Mesenchymal stem cell (in vitro differentiated cells and primary cell): ENCODE data around the gene SPNS2.

Source experiments
- DNase-seq: peaks from one replicate; pipeline ENCODE4 v3.0.0-alpha.2; 2013
- H2AFZ ChIP-seq: one replicate; pipeline ENCODE4 v1.6.1; 2013; ENCODE audit warnings: low read depth, mild to moderate bottlenecking, control low read depth, inconsistent platforms, low read length, moderate library complexity
- H2AK5ac ChIP-seq: 2 replicates; pipeline ENCODE4 v1.6.1; 2013; ENCODE audit warnings: low read length, moderate library complexity, mild to moderate bottlenecking, inconsistent platforms; ENCODE audit not compliant: severe bottlenecking
- H2BK120ac ChIP-seq: one replicate; pipeline ENCODE4 v1.6.1; 2013; ENCODE audit warnings: low read depth, mild to moderate bottlenecking, inconsistent platforms, low read length, moderate library complexity
- H2BK12ac ChIP-seq, 2 experiments: one replicate each; pipeline ENCODE4 v1.6.1; 2013; ENCODE audit warnings: inconsistent platforms in 2 of 2, low read length in 2 of 2, mild to moderate bottlenecking in 2 of 2, moderate library complexity in 2 of 2, control low read depth in 1 of 2
- H2BK15ac ChIP-seq: one replicate; pipeline ENCODE4 v1.6.1; 2013; ENCODE audit warnings: mild to moderate bottlenecking, low read depth, inconsistent platforms; ENCODE audit not compliant: poor library complexity, severe bottlenecking
- H2BK5ac ChIP-seq: 2 replicates; pipeline ENCODE4 v1.6.1; 2013; ENCODE audit warnings: low read depth, mild to moderate bottlenecking, low read length, control low read depth, inconsistent platforms; ENCODE audit not compliant: poor library complexity, severe bottlenecking
- H3K14ac ChIP-seq, 2 experiments: one replicate each; pipeline ENCODE4 v1.6.1; 2013; ENCODE audit warnings: inconsistent platforms in 2 of 2, low read length in 2 of 2, control low read depth in 1 of 2, mild to moderate bottlenecking in 1 of 2, moderate library complexity in 1 of 2
- H3K18ac ChIP-seq, 2 experiments: one replicate each; pipeline ENCODE4 v1.6.1; 2013; ENCODE audit warnings: inconsistent platforms in 2 of 2, low read length in 2 of 2, control low read depth in 1 of 2, low read depth in 1 of 2, mild to moderate bottlenecking in 1 of 2
- H3K23ac ChIP-seq, 2 experiments: one replicate each; pipeline ENCODE4 v1.6.1; 2013; ENCODE audit warnings: inconsistent platforms in 2 of 2, low read length in 2 of 2, mild to moderate bottlenecking in 2 of 2, moderate library complexity in 2 of 2, control low read depth in 1 of 2
- H3K27ac ChIP-seq: 2 replicates; pipeline ENCODE4 v1.5.1; 2013; ENCODE audit warnings: mild to moderate bottlenecking, moderate library complexity, low read length, control low read depth, inconsistent platforms; ENCODE audit not compliant: poor library complexity, severe bottlenecking
- H3K27me3 ChIP-seq, 2 experiments: 2 replicates each; pipeline versions ENCODE4 v1.6.1 to v1.7.0; 2013; ENCODE audit warnings: low read length in 2 of 2, mild to moderate bottlenecking in 2 of 2, moderate library complexity in 2 of 2, control low read depth in 1 of 2, inconsistent platforms in 1 of 2; ENCODE audit not compliant: control insufficient read depth in 1 of 2, insufficient read depth in 1 of 2
- H3K36me3 ChIP-seq, 2 experiments: 2 replicates each; pipeline versions ENCODE4 v1.6.1 to v1.7.0; 2013; ENCODE audit warnings: low read length in 2 of 2, control low read depth in 1 of 2, inconsistent platforms in 1 of 2, low read depth in 1 of 2, mild to moderate bottlenecking in 1 of 2; ENCODE audit not compliant: insufficient read depth in 2 of 2, control insufficient read depth in 1 of 2
- H3K4ac ChIP-seq, 2 experiments: one replicate each; pipeline ENCODE4 v1.6.1; 2013; ENCODE audit warnings: inconsistent platforms in 2 of 2, low read length in 2 of 2, mild to moderate bottlenecking in 2 of 2, moderate library complexity in 2 of 2, control low read depth in 1 of 2, low read depth in 1 of 2
- H3K4me1 ChIP-seq: 2 replicates; pipeline ENCODE4 v1.6.1; 2013; ENCODE audit warnings: low read depth, low read length, control low read depth; ENCODE audit not compliant: control insufficient read depth, insufficient read depth
- H3K4me2 ChIP-seq: 2 replicates; pipeline ENCODE4 v1.6.1; 2013; ENCODE audit warnings: low read length, mild to moderate bottlenecking, inconsistent platforms; ENCODE audit not compliant: poor library complexity, severe bottlenecking
- H3K4me3 ChIP-seq, 2 experiments: 2 replicates each; pipeline versions ENCODE4 v1.5.1 to v1.7.0; 2013; ENCODE audit warnings: low read length in 2 of 2, mild to moderate bottlenecking in 2 of 2, control low read depth in 1 of 2, low read depth in 1 of 2; ENCODE audit not compliant: insufficient read depth in 1 of 2
- H3K79me1 ChIP-seq: replicated peaks from 2 replicates; pipeline ENCODE4 v1.6.1; 2013; ENCODE audit warnings: mild to moderate bottlenecking, control low read depth, low read length, inconsistent platforms; ENCODE audit not compliant: poor library complexity, severe bottlenecking
- H3K9ac ChIP-seq: 2 replicates; pipeline ENCODE4 v1.7.0; 2013; ENCODE audit warnings: mild to moderate bottlenecking, low read length, moderate library complexity
- H3K9me3 ChIP-seq: 2 replicates; pipeline ENCODE4 v1.7.0; 2013; ENCODE audit warnings: mild to moderate bottlenecking, low read length; ENCODE audit not compliant: control insufficient read depth
- H4K8ac ChIP-seq: one replicate; pipeline ENCODE4 v1.6.1; 2013; ENCODE audit warnings: inconsistent platforms, mild to moderate bottlenecking, low read length, moderate library complexity
- H4K91ac ChIP-seq: one replicate; pipeline ENCODE4 v1.6.1; 2013; ENCODE audit warnings: mild to moderate bottlenecking, low read length, inconsistent platforms
- WGBS: methylation state at CpG from one replicate; pipeline ENCODE4 v1.1.7; 2013; ENCODE audit warnings: mixed read lengths; 5-methylcytosine and 5-hydroxymethylcytosine counted together

SPNS2 gene

GRCh38 chr17:4550534-4551039 is 51.9 kb downstream of the SPNS2 start:
- Histone ChIP-seq H3K4me3 (no peak overlapping the region), H3K14ac (no peak overlapping the region), H3K23ac (no peak overlapping the region), H3K4me1 (peaks cover 36% of the 10 kb centered on the region), H2AFZ (no peak overlapping the region), H3K9ac (no peak overlapping the region), H2BK120ac (no peak overlapping the region), H3K4ac (no peak overlapping the region), H4K8ac (no peak overlapping the region), H3K4me2 (no peak overlapping the region), H2BK5ac (no peak overlapping the region), H4K91ac (no peak overlapping the region), H2BK12ac (no peak overlapping the region), H3K18ac (no peak overlapping the region), H3K79me1 (peaks cover 45% of the 10 kb centered on the region), H3K27ac (no peak overlapping the region), H2BK15ac (no peak overlapping the region), H3K36me3 (peaks cover 78 to 81% of the 10 kb centered on the region in 2 experiments), H3K9me3 (no peaks in the 10 kb centered on the region), H3K27me3 (no peaks in the 10 kb centered on the region), H2AK5ac (no peak overlapping the region)
- WGBS = 99% methylated on average over 16 of the region's 16 CpGs
- DNase-seq = no peak

- H3K4me1 ChIP-seq = peaks cover 40% of the 10 kb centered on the region
- no peaks in the 10 kb centered on the region for H3K27me3 ChIP-seq
- H2BK15ac ChIP-seq = no peak overlapping the region
- H2AK5ac ChIP-seq = no peak overlapping the region
- 90% methylated on average over 8 of the region's 8 CpGs for WGBS
- no peak overlapping the region for H3K18ac ChIP-seq
- H2AFZ ChIP-seq = no peak overlapping the region
- H3K36me3 ChIP-seq = peaks cover 74 to 76% of the 10 kb centered on the region in 2 experiments
- H3K14ac ChIP-seq = no peak overlapping the region
- peaks cover 41% of the 10 kb centered on the region for H3K79me1 ChIP-seq
- no peak overlapping the region for H2BK120ac ChIP-seq
- H3K4ac ChIP-seq = no peak overlapping the region
- H3K4me2 ChIP-seq = no peak overlapping the region
- H2BK12ac ChIP-seq = no peak overlapping the region
- no peak overlapping the region for H2BK5ac ChIP-seq
- H3K4me3 ChIP-seq = no peak overlapping the region
- no peak overlapping the region for H4K8ac ChIP-seq
- H4K91ac ChIP-seq = no peak overlapping the region
- H3K9ac ChIP-seq = no peak overlapping the region
- H3K27ac ChIP-seq = no peak overlapping the region
- H3K23ac ChIP-seq = no peak overlapping the region
- DNase-seq = no peak
- H3K9me3 ChIP-seq = no peaks in the 10 kb centered on the region
Observed at GRCh38 chr17:4551141-4551540, 52.5 kb downstream of the SPNS2 start.

DNA sequence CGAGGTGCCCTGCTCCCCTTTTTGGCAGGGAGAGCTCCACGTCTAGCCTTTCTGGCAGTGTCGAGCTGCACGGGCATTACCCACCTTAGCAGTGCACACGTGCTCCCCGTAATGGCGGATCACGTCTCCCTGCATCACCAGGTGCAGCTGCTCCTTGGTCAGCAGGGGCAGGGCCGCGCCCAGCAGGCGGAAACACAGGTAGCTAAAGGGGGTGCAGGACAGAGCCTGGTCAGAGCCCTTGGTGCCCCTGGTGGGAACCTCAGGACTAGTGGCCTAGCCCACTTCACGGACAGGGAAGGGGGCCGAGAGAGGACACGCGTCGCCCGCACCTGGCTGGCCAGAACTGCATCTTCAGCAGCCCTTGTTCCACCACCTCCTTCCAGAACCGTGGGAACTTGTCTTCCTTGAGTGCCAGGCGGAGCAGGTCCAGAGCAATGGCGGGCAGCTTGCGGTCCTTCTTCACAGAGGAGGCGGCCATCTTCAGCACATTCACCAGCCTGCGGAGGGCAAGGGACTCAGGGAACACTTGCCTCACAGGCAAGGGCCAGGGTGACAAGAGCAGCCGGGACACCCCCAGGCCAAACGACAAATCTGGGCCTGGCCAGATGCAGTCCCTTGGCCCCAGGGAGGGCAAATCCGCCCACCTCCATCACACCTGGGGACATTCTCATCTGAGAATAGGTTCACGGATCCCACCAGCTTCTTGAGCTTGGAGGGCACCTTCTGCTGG is 53.3 kb downstream of the SPNS2 start:
- no peak overlapping the region for H3K4ac ChIP-seq
- H3K4me1 ChIP-seq = peaks cover 40% of the 10 kb centered on the region
- 97% methylated on average over 24 of the region's 27 CpGs for WGBS

GRCh38 chr17:4553669-4554068 is 55.0 kb downstream of the SPNS2 start:
- Histone ChIP-seq H3K9ac (peak overlapping the region; percentile 96), H3K4me1 (peaks cover 39% of the 10 kb centered on the region), H3K9me3 (no peaks in the 10 kb centered on the region), H3K36me3 (peaks cover 50 to 51% of the 10 kb centered on the region in 2 experiments), H3K4me3 (peak overlapping the region in 1 of 2 experiments; percentile 98), H3K4me2 (peak overlapping the region; percentile 89), H2AFZ (no peak overlapping the region), H3K27ac (no peak overlapping the region), H2BK5ac (no peak overlapping the region), H3K18ac (no peak overlapping the region), H2AK5ac (no peak overlapping the region), H3K23ac (no peak overlapping the region), H4K8ac (no peak overlapping the region), H3K14ac (no peak overlapping the region), H2BK15ac (no peak overlapping the region), H2BK12ac (no peak overlapping the region), H3K4ac (no peak overlapping the region), H2BK120ac (no peak overlapping the region), H3K27me3 (no peaks in the 10 kb centered on the region), H3K79me1 (peaks cover 39% of the 10 kb centered on the region), H4K91ac (no peak overlapping the region)
- 98% methylated on average over 9 of the region's 9 CpGs for WGBS
- no peak for DNase-seq

More for the DNA sequence above, 53.3 kb downstream of the SPNS2 start:
- Histone ChIP-seq H2BK12ac (no peak overlapping the region), H3K79me1 (peaks cover 41% of the 10 kb centered on the region), H4K91ac (no peak overlapping the region), H3K27me3 (no peaks in the 10 kb centered on the region), H2BK120ac (no peak overlapping the region), H3K4me2 (no peak overlapping the region), H3K4me3 (no peak overlapping the region), H3K18ac (no peak overlapping the region), H3K27ac (no peak overlapping the region), H4K8ac (no peak overlapping the region), H3K36me3 (peaks cover 67 to 68% of the 10 kb centered on the region in 2 experiments), H2BK15ac (no peak overlapping the region), H2AK5ac (no peak overlapping the region), H2AFZ (no peak overlapping the region), H3K23ac (no peak overlapping the region), H3K9me3 (no peaks in the 10 kb centered on the region), H3K9ac (no peak overlapping the region), H2BK5ac (no peak overlapping the region), H3K14ac (no peak overlapping the region)
- no peak for DNase-seq
